ENCODE data around the gene KAZN. TPM values are rescaled to one million over a fixed set of nuclear protein-coding genes. Genes with fewer than 3 reads are reported as not detected.
A peak's percentile ranks its signal among the peaks of the same experiment; 100 is the strongest.

The KAZN gene
- total RNA-seq, 1 donor from 2014 or later: 21.2 TPM

GRCh38 chr1:14971221-14971620, 372.7 kb downstream of the KAZN start:
- H3K36me3 ChIP-seq: no peaks in the 10 kb centered on the region
- no peaks in the 10 kb centered on the region for H3K27me3 ChIP-seq (ENCODE audit: low read depth)
- TF ChIP-seq CTCF (IDR thresholded peaks at IDR 0.05): no peak
- no peaks in the 10 kb centered on the region for H3K9me3 ChIP-seq
- peaks cover 40% of the 10 kb centered on the region for H3K4me1 ChIP-seq
- no peak for ATAC-seq
- peak overlapping the region; percentile 18 for H3K4me3 ChIP-seq
- DNase-seq: no peak
- intact Hi-C loops (cut with DNase I): no loop called here
- H3K27ac ChIP-seq: no peak overlapping the region

GRCh38 chr1:14972107-14972506, 373.6 kb downstream of the KAZN start:
- Histone ChIP-seq H3K27ac (no peak overlapping the region), H3K9me3 (no peaks in the 10 kb centered on the region), H3K36me3 (no peaks in the 10 kb centered on the region), H3K4me1 (peaks cover 40% of the 10 kb centered on the region), H3K4me3 (no peak overlapping the region), H3K27me3 (ENCODE audit: low read depth) (no peaks in the 10 kb centered on the region)
- ATAC-seq (no peak), DNase-seq (no peak)
- no peak for TF ChIP-seq CTCF (IDR thresholded peaks at IDR 0.05)
- intact Hi-C loops (cut with DNase I): no loop called here

- H3K4me3 ChIP-seq: no peak overlapping the region
- intact Hi-C loops (cut with DNase I): no loop called here
- no peak for TF ChIP-seq CTCF (IDR thresholded peaks at IDR 0.05)
- DNase-seq: no peak
- H3K36me3 ChIP-seq: no peaks in the 10 kb centered on the region
- H3K27me3 ChIP-seq (ENCODE audit: low read depth): no peaks in the 10 kb centered on the region
- H3K4me1 ChIP-seq: peaks cover 32% of the 10 kb centered on the region
- no peaks in the 10 kb centered on the region for H3K9me3 ChIP-seq
- ATAC-seq: no peak
- H3K27ac ChIP-seq: no peak overlapping the region
Measured at GRCh38 chr1:14973773-14974172, 375.3 kb downstream of the KAZN start.

GRCh38 chr1:14974361-14974760, 375.9 kb downstream of the KAZN start:
- no peak for ATAC-seq
- no peak overlapping the region for H3K4me3 ChIP-seq

GRCh38 chr1:14975119-14975518, 376.6 kb downstream of the KAZN start:
- Histone ChIP-seq H3K4me3 (no peak overlapping the region), H3K36me3 (no peaks in the 10 kb centered on the region), H3K9me3 (no peaks in the 10 kb centered on the region), H3K4me1 (peaks cover 18% of the 10 kb centered on the region), H3K27me3 (ENCODE audit: low read depth) (no peaks in the 10 kb centered on the region), H3K27ac (no peak overlapping the region)
- intact Hi-C loops (cut with DNase I): no loop called here
- ATAC-seq (no peak), DNase-seq (no peak)
- TF ChIP-seq CTCF (IDR thresholded peaks at IDR 0.05): no peak

More at GRCh38 chr1:14974361-14974760, 375.9 kb downstream of the KAZN start:
- TF ChIP-seq CTCF (IDR thresholded peaks at IDR 0.05): no peak
- DNase-seq: no peak
- intact Hi-C loops (cut with DNase I): no loop called here
- Histone ChIP-seq H3K36me3 (no peaks in the 10 kb centered on the region), H3K4me1 (peaks cover 26% of the 10 kb centered on the region), H3K9me3 (no peaks in the 10 kb centered on the region), H3K27ac (no peak overlapping the region), H3K27me3 (ENCODE audit: low read depth) (no peaks in the 10 kb centered on the region)

- ATAC-seq (peak in 1 of 2 donors; percentile 9), DNase-seq (no peak)
- Histone ChIP-seq H3K27me3 (ENCODE audit: low read depth) (no peaks in the 10 kb centered on the region), H3K36me3 (no peaks in the 10 kb centered on the region), H3K4me1 (peaks cover 13% of the 10 kb centered on the region), H3K27ac (no peak overlapping the region), H3K4me3 (no peak overlapping the region), H3K9me3 (no peaks in the 10 kb centered on the region)
- no peak for TF ChIP-seq CTCF (IDR thresholded peaks at IDR 0.05)
- intact Hi-C loops (cut with DNase I): no loop called here
Measured at GRCh38 chr1:14976256-14976655, 377.8 kb downstream of the KAZN start.
